ENCODE results near the gene DBR1. TPM values are rescaled to one million over a fixed set of nuclear protein-coding genes. Genes with fewer than 3 reads are reported as not detected.

DBR1 gene
- total RNA-seq, 4 donors from 2014 or later: 10.3 to 15.8 (median 13.2) TPM

GRCh38 chr3:138154534-138154933, 20.2 kb downstream of the DBR1 start:
- TF ChIP-seq, protein P1, sequence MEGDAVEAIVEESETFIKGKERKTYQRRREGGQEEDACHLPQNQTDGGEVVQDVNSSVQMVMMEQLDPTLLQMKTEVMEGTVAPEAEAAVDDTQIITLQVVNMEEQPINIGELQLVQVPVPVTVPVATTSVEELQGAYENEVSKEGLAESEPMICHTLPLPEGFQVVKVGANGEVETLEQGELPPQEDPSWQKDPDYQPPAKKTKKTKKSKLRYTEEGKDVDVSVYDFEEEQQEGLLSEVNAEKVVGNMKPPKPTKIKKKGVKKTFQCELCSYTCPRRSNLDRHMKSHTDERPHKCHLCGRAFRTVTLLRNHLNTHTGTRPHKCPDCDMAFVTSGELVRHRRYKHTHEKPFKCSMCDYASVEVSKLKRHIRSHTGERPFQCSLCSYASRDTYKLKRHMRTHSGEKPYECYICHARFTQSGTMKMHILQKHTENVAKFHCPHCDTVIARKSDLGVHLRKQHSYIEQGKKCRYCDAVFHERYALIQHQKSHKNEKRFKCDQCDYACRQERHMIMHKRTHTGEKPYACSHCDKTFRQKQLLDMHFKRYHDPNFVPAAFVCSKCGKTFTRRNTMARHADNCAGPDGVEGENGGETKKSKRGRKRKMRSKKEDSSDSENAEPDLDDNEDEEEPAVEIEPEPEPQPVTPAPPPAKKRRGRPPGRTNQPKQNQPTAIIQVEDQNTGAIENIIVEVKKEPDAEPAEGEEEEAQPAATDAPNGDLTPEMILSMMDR (IDR thresholded peaks at IDR 0.05; ENCODE audit: low read depth): no peak

DNA sequence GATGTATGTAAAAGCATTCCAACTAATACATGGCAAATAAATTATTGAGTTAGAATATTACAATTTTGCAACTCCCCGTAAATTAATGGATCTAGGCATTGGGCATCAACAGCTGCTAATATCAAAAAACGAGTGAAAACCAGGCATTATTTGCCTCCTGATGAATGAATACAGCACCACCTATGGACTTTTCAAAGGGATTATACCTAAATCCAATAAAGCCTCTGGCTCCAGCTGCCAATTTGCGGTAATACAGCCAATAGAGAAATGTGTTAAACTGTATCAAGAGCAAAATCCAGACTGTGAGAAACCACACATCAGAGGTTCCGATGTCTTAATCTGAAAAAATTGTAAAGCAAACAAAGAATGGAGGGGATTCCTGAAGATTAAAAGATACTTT, 26.2 kb downstream of the DBR1 start:
- TF ChIP-seq, protein P1 (IDR thresholded peaks at IDR 0.05; ENCODE audit: low read depth): no peak

GRCh38 chr3:138140940-138141339, 33.8 kb downstream of the DBR1 start:
- TF ChIP-seq, protein P1 (IDR thresholded peaks at IDR 0.05; ENCODE audit: low read depth): no peak

- TF ChIP-seq, protein P1 (IDR thresholded peaks at IDR 0.05; ENCODE audit: low read depth): no peak
Observed at GRCh38 chr3:138139691-138140090, 35.0 kb downstream of the DBR1 start.

DNA sequence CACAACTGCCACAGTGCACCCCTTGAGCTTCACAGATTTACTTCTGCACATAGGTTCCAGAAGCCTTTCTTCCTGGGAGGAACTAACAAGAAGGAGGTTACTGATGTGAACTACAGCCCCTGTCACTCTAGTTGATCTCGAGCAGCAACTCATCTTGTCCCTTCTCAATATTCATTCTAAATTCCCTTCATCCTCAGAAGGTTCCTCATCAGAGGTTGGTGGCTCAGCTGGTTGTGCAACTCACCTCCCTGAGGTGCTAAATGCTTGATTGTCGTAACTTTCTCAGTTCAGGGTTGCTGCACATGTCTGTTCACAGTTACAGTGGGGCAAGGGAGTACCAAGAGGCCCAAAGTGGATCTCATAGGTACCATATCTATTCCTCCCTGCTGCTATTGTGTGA, 36.9 kb downstream of the DBR1 start:
- TF ChIP-seq, protein P1 (IDR thresholded peaks at IDR 0.05; ENCODE audit: low read depth): no peak

DNA sequence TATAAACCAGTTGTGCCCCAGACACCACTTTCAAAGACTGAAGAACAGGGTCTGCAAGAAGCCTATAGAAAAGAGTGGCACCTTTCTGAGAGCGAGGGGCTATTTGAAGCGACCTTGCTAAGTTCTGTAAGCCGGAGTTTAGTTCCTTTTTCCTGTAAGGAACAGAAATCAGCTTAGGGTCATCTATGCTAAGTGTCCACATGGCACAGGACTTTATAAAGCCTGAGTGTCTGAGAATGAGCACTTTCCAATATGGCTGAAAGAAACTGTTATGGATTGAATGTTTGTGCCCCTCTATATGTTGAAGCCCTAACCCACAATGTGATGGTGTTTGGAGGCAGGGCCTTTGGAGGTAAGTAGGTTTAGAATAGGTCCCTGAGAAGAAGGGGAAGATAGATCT, 38.5 kb downstream of the DBR1 start:
- TF ChIP-seq, protein P1 (IDR thresholded peaks at IDR 0.05; ENCODE audit: low read depth): no peak

DNA sequence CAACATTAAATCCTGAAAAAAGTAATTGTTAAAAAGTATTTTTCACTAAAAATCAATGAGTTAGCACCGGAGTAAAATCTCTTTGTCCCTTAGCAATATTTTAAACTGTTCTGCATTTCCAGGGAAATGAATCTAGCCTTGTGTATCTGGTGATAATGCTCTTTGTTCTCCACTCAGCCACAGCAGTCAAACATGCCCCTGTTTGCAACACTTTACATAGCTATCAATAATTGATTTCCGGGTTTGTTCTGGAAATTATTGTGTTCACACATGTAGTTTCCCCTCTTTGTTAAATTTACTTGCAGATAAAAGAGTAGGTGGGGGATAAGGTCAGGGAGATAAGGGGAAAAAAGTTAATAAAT, 38.9 kb downstream of the DBR1 start:
- TF ChIP-seq, protein P1 (IDR thresholded peaks at IDR 0.05; ENCODE audit: low read depth): no peak
